ENCODE results near the gene TSPEAR.

DNA sequence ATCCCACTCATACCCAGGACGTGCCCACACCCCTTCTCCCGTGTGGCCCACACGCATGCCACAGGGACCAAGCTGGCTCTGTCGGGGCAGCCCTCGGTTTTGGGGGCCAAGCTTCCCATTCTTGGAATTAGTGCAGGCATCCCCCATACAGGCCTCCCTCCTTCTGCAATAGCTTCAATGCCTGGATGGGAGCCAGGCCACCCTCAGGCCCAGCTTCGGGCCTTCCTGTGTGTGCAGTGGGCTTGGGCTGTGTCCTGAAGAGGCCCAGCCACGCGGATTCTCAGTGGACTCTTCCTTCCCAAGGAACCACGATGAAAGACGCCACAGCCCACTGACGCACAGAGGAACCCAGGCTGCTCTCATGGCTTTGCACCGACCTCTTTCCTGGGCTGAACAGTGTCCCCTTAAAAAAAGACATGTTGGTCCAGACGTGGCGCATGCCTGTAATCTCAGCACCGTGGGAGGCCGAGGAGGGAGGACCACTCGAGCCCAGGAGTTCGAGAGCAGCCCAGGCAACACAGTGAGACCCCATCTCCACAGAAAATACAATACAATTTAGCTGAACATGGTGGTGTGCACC is 61.8 kb downstream of the TSPEAR start:
- TF ChIP-seq, protein P1, sequence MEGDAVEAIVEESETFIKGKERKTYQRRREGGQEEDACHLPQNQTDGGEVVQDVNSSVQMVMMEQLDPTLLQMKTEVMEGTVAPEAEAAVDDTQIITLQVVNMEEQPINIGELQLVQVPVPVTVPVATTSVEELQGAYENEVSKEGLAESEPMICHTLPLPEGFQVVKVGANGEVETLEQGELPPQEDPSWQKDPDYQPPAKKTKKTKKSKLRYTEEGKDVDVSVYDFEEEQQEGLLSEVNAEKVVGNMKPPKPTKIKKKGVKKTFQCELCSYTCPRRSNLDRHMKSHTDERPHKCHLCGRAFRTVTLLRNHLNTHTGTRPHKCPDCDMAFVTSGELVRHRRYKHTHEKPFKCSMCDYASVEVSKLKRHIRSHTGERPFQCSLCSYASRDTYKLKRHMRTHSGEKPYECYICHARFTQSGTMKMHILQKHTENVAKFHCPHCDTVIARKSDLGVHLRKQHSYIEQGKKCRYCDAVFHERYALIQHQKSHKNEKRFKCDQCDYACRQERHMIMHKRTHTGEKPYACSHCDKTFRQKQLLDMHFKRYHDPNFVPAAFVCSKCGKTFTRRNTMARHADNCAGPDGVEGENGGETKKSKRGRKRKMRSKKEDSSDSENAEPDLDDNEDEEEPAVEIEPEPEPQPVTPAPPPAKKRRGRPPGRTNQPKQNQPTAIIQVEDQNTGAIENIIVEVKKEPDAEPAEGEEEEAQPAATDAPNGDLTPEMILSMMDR (IDR thresholded peaks at IDR 0.05): no peak
- no peak for TF ChIP-seq EZH2 (IDR thresholded peaks at IDR 0.05; ENCODE audit: borderline replicate concordance, insufficient read depth, low read depth, low read length, poor library complexity, severe bottlenecking)

Data from B cell (primary cell).